Effector memory CD8-positive, alpha-beta T cell (primary cell): Measurements from ENCODE around the gene VTCN1.

Experiments used
- ATAC-seq: fragments of 150-1000 bp; cut with Tn5 transposase; replicated peaks from 2 replicates; pipeline ENCODE4 v1.10.0; 2021; ENCODE audit warnings: mild to moderate bottlenecking, moderate library complexity
- DNase-seq, 3 experiments: peaks; one replicate each; pipeline ENCODE4 v3.0.0; 2021
- H3K27ac Mint-ChIP-seq, 2 donors: one replicate each; pipeline ENCODE4 v1.8.0; 2022; ENCODE audit warnings: mild to moderate bottlenecking in 2 of 2, mixed read lengths in 2 of 2, moderate library complexity in 2 of 2
- H3K27me3 Mint-ChIP-seq, 2 donors: one replicate each; pipeline ENCODE4 v1.8.0; 2022; ENCODE audit warnings: mixed read lengths in 2 of 2
- H3K36me3 Mint-ChIP-seq: one replicate; pipeline ENCODE4 v1.8.0; 2022; ENCODE audit warnings: mild to moderate bottlenecking, moderate library complexity, mixed read lengths; ENCODE audit not compliant: insufficient read depth
- H3K4me1 Mint-ChIP-seq, 2 donors: one replicate each; pipeline ENCODE4 v1.8.0; 2022; ENCODE audit warnings: low read depth in 2 of 2, mixed read lengths in 2 of 2
- H3K4me3 Mint-ChIP-seq, 2 donors: one replicate each; pipeline ENCODE4 v1.8.0; 2022; ENCODE audit warnings: mild to moderate bottlenecking in 2 of 2, mixed read lengths in 2 of 2, moderate library complexity in 2 of 2
- H3K9me3 Mint-ChIP-seq, 2 donors: one replicate each; pipeline ENCODE4 v1.8.0; 2022; ENCODE audit warnings: mixed read lengths in 2 of 2

Gene VTCN1

DNA sequence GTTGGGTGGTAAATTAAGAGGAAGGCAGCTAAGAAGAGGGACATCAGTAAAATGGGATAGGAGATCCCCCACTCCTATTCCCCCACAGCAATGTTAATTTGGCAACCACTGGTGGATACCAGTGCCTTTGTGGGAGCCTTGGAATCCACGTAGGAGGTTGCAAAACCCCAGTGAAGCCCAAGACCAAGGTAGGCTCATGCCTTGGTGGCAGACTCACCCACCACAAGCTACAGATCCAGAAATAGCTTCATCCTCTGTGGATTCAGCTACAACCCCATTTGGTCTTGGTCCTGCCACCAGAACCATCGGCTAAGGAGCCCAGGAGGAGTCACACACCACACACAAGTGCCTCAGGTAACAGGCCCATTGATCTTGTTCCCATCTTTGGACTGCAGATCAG lies 21.0 kb downstream of the VTCN1 start:
- no peaks in the 10 kb centered on the region for H3K36me3 Mint-ChIP-seq
- no peak for ATAC-seq
- no peak overlapping the region for H3K27ac Mint-ChIP-seq
- H3K9me3 Mint-ChIP-seq = peaks cover 0 to 2% of the 10 kb centered on the region in 2 donors
- H3K27me3 Mint-ChIP-seq = peaks cover 32 to 33% of the 10 kb centered on the region in 2 donors
- DNase-seq = no peak
- no peak overlapping the region for H3K4me3 Mint-ChIP-seq
- H3K4me1 Mint-ChIP-seq = no peaks in the 10 kb centered on the region

GRCh38 chr1:117188816-117189437 lies 21.8 kb downstream of the VTCN1 start:
- ATAC-seq (no peak), DNase-seq (no peak)
- H3K4me1 Mint-ChIP-seq = no peaks in the 10 kb centered on the region
- H3K27me3 Mint-ChIP-seq = peaks cover 32 to 33% of the 10 kb centered on the region in 2 donors
- peaks cover 0 to 2% of the 10 kb centered on the region in 2 donors for H3K9me3 Mint-ChIP-seq
- no peak overlapping the region for H3K27ac Mint-ChIP-seq
- H3K36me3 Mint-ChIP-seq = no peaks in the 10 kb centered on the region
- no peak overlapping the region for H3K4me3 Mint-ChIP-seq

DNA sequence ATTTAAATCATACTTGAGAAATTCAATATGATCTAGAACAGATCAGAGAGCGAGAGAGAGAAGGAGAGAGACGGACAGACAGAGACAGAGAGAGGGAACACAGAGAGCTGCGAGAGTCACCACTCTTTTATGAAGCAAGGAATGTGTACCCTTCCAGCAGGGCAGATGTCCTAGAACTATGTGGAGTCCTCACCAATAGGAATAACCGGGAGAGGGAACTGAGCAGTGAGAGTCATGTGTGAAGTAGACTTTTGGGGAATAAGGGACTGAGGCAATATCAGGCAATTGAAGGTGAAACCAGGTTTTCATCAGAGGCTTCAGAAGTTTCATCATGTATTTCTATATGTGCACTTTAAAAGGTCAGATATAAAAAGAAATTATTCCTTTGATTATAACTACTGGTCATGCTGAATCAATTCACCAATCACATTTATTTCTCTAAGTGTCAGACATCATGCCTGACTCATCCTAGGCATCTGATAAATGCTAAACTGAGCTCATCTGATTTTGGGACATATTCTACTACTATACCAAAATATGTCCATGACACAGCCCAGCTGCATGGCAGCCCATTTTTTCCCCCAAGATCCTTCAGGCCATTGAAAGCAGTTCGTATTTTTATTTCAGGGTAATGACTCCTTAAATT lies 22.4 kb downstream of the VTCN1 start:
- H3K4me1 Mint-ChIP-seq = no peaks in the 10 kb centered on the region
- DNase-seq (no peak), ATAC-seq (no peak)
- peaks cover 32 to 33% of the 10 kb centered on the region in 2 donors for H3K27me3 Mint-ChIP-seq
- peaks cover 0 to 2% of the 10 kb centered on the region in 2 donors for H3K9me3 Mint-ChIP-seq
- H3K27ac Mint-ChIP-seq = no peak overlapping the region
- no peaks in the 10 kb centered on the region for H3K36me3 Mint-ChIP-seq
- H3K4me3 Mint-ChIP-seq = no peak overlapping the region

GRCh38 chr1:117183112-117183511 lies 27.6 kb downstream of the VTCN1 start:
- Mint-ChIP-seq H3K4me1 (peaks cover 0 to 2% of the 10 kb centered on the region in 2 donors), H3K36me3 (no peaks in the 10 kb centered on the region), H3K27me3 (peaks cover 21 to 34% of the 10 kb centered on the region in 2 donors), H3K27ac (no peak overlapping the region), H3K4me3 (no peak overlapping the region), H3K9me3 (no peaks in the 10 kb centered on the region)
- DNase-seq (no peak), ATAC-seq (no peak)

DNA sequence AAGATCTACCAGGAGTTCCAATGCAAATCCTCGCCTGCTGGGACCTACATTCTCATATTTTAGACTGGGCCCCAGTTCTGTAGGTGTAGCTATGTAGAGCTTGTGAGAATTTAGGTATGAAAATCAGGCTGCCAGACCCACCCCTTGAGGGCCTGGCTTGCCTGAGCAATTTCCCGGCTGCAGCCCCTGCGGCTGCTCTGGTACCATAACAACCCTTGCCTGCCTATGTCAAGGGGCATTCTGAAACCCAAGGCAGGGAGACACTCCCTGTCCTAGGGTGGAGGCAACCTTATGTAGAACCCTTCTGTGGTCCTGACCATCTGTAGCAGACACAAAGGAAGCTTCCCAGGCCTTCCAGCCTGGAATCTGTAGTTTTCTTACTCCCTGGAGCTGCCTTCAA lies 28.4 kb downstream of the VTCN1 start:
- Mint-ChIP-seq H3K9me3 (no peaks in the 10 kb centered on the region), H3K27ac (no peak overlapping the region), H3K27me3 (peaks cover 17 to 28% of the 10 kb centered on the region in 2 donors), H3K36me3 (no peaks in the 10 kb centered on the region), H3K4me3 (no peak overlapping the region), H3K4me1 (peaks cover 0 to 2% of the 10 kb centered on the region in 2 donors)
- ATAC-seq = no peak
- no peak for DNase-seq

- no peak overlapping the region for H3K27ac Mint-ChIP-seq
These were observed 29.1 kb downstream of the VTCN1 start for GRCh38 chr1:117181630-117182041.

GRCh38 chr1:117180147-117180967 lies 30.4 kb downstream of the VTCN1 start:
- DNase-seq (no peak), ATAC-seq (no peak)
- Mint-ChIP-seq H3K4me1 (peaks cover 0 to 2% of the 10 kb centered on the region in 2 donors), H3K27ac (no peak overlapping the region), H3K4me3 (no peak overlapping the region), H3K36me3 (no peaks in the 10 kb centered on the region), H3K27me3 (peaks cover 5 to 13% of the 10 kb centered on the region in 2 donors), H3K9me3 (no peaks in the 10 kb centered on the region)

More at GRCh38 chr1:117181630-117182041, 29.1 kb downstream of the VTCN1 start:
- ATAC-seq (no peak), DNase-seq (no peak)
- no peaks in the 10 kb centered on the region for H3K9me3 Mint-ChIP-seq
- H3K27me3 Mint-ChIP-seq = peaks cover 17 to 26% of the 10 kb centered on the region in 2 donors
- peaks cover 0 to 2% of the 10 kb centered on the region in 2 donors for H3K4me1 Mint-ChIP-seq
- H3K4me3 Mint-ChIP-seq = no peak overlapping the region
- no peaks in the 10 kb centered on the region for H3K36me3 Mint-ChIP-seq

DNA sequence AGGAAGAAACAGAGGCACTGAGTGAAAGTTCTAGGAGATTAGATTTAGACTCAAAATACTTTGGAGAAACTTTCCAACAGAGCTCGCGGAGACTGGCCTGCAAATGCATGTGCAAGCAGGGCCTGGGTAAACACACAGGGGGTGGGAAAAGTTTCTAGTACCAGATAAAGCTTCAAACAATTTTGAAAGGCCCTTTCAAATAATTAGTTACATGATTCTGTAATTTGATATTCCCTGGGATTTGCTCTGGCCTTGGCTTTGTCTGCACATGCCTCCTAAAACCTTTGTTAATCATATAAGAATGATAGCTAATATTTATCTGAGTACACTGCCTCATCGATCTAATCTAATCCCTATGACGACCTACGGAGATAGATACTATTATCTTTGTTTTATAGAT lies 31.3 kb downstream of the VTCN1 start:
- Mint-ChIP-seq H3K36me3 (no peaks in the 10 kb centered on the region), H3K4me3 (no peak overlapping the region), H3K27ac (no peak overlapping the region), H3K4me1 (peaks cover 0 to 2% of the 10 kb centered on the region in 2 donors), H3K9me3 (no peaks in the 10 kb centered on the region), H3K27me3 (peaks cover 0 to 9% of the 10 kb centered on the region in 2 donors)
- ATAC-seq (no peak), DNase-seq (no peak)

DNA sequence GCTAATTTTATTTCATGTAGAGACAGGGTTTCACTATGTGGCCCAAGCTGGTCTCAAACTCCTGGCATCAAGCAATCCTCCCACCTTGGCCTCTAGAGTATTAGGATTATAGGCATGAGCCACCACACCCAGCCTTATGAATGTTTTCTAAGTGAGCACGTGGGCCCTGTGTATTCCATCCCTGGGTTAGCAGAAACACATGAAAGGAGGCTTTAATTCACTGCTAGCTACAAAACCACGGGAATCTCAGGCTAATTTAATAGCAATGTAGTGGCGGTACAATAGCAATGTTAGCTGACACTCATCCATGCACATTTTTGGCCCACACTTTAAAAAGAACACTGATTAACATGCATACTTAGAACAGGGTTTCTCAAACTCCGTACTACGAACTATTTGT lies 32.0 kb downstream of the VTCN1 start:
- no peak overlapping the region for H3K4me3 Mint-ChIP-seq
- no peak overlapping the region for H3K27ac Mint-ChIP-seq
- no peaks in the 10 kb centered on the region for H3K36me3 Mint-ChIP-seq
- peaks cover 0 to 2% of the 10 kb centered on the region in 2 donors for H3K4me1 Mint-ChIP-seq
- H3K9me3 Mint-ChIP-seq = no peaks in the 10 kb centered on the region
- peaks cover 0 to 14% of the 10 kb centered on the region in 2 donors for H3K27me3 Mint-ChIP-seq
- DNase-seq (no peak), ATAC-seq (no peak)

DNA sequence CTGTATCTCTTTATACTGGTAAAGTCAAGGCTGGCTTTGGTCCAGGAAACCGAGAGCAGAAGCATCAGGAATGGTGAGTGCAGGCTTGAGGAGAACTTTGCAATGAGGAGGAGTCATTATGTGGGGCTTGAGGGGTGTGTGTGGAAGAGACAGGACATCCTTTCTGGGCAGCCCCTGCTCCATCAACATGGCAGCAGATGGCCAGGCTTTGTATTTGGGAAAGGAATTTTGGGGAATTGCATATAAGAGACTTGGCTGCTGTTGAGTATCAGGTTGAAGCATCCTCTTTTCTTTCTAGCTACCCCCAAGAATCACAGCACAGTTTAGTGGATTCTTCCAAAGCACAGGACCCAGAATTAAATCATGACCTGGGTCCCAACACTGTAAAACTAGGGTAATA lies 33.4 kb downstream of the VTCN1 start:
- H3K4me3 Mint-ChIP-seq = no peak overlapping the region
- no peaks in the 10 kb centered on the region for H3K36me3 Mint-ChIP-seq
- ATAC-seq (no peak), DNase-seq (no peak)
- H3K27me3 Mint-ChIP-seq = peaks cover 0 to 14% of the 10 kb centered on the region in 2 donors
- no peaks in the 10 kb centered on the region for H3K9me3 Mint-ChIP-seq
- peaks cover 0 to 2% of the 10 kb centered on the region in 2 donors for H3K4me1 Mint-ChIP-seq
- H3K27ac Mint-ChIP-seq = no peak overlapping the region

DNA sequence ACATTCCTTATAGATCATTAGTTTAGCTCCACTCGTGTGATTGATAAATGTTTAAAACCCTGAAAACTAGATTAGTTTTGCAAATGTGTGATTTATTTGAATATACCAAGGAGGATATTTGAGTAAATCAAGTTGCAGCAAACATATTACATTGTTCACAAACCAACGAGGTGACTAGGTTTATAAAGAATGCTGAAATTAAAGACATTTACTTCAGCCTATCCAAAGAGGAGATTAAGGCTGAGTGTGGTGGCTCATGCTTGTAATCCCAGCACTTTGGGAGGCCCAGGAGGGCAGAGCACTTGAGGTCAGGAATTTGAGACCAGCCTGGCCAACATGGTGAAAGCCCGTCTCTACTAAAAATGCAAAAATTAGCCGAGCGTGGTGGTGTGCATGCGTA lies 34.1 kb downstream of the VTCN1 start:
- no peaks in the 10 kb centered on the region for H3K36me3 Mint-ChIP-seq
- no peaks in the 10 kb centered on the region for H3K9me3 Mint-ChIP-seq
- ATAC-seq (no peak), DNase-seq (no peak)
- peaks cover 0 to 2% of the 10 kb centered on the region in 2 donors for H3K4me1 Mint-ChIP-seq
- peaks cover 0 to 20% of the 10 kb centered on the region in 2 donors for H3K27me3 Mint-ChIP-seq
- no peak overlapping the region for H3K4me3 Mint-ChIP-seq
- H3K27ac Mint-ChIP-seq = no peak overlapping the region

GRCh38 chr1:117174851-117175250 lies 35.9 kb downstream of the VTCN1 start:
- DNase-seq = no peak
- H3K27me3 Mint-ChIP-seq = peaks cover 7 to 19% of the 10 kb centered on the region in 2 donors
- H3K4me3 Mint-ChIP-seq = no peak overlapping the region
- no peaks in the 10 kb centered on the region for H3K4me1 Mint-ChIP-seq
- ATAC-seq = no peak
- H3K9me3 Mint-ChIP-seq = no peaks in the 10 kb centered on the region
- no peaks in the 10 kb centered on the region for H3K36me3 Mint-ChIP-seq
- H3K27ac Mint-ChIP-seq = no peak overlapping the region

- Mint-ChIP-seq H3K27ac (no peak overlapping the region), H3K27me3 (peaks cover 7 to 19% of the 10 kb centered on the region in 2 donors), H3K4me3 (no peak overlapping the region), H3K9me3 (no peaks in the 10 kb centered on the region), H3K36me3 (no peaks in the 10 kb centered on the region), H3K4me1 (no peaks in the 10 kb centered on the region)
- DNase-seq (no peak), ATAC-seq (no peak)
These were observed 37.0 kb downstream of the VTCN1 start for GRCh38 chr1:117173691-117174090.
